Aorta (tissue), 5 donors: ENCODE measurements around the gene MTHFSD. TPM values are rescaled to one million over a fixed set of nuclear protein-coding genes. Genes with fewer than 3 reads are reported as not detected.

Source experiments
- ATAC-seq: fragments of 200-7000 bp; cut with Tn5 transposase; one replicate; pipeline ENCODE4 v1.9.1; 2022; ENCODE audit warnings: moderate library complexity; ENCODE audit not compliant: low FRiP score
- DNase-seq, 2 donors: peaks; one replicate each; pipeline ENCODE4 v3.0.0-alpha.2; 2020
- H3K27ac ChIP-seq, 2 donors: one replicate each; pipeline ENCODE4 v1.5.1; 2013; ENCODE audit warnings: low read length in 2 of 2, mild to moderate bottlenecking in 2 of 2, moderate library complexity in 2 of 2, control low read depth in 1 of 2, inconsistent platforms in 1 of 2, low read depth in 1 of 2
- H3K27me3 ChIP-seq, 2 donors: one replicate each; pipeline ENCODE4 v1.6.1; 2013; ENCODE audit warnings: control low read depth in 1 of 2, low read length in 1 of 2, mild to moderate bottlenecking in 1 of 2, moderate library complexity in 1 of 2; ENCODE audit not compliant: insufficient read depth in 2 of 2, control insufficient read depth in 1 of 2
- H3K36me3 ChIP-seq, 2 donors: one replicate each; pipeline ENCODE4 v1.6.1; 2013; ENCODE audit warnings: control low read depth in 1 of 2, low read length in 1 of 2, mild to moderate bottlenecking in 1 of 2; ENCODE audit not compliant: insufficient read depth in 2 of 2, control insufficient read depth in 1 of 2
- H3K4me1 ChIP-seq, 2 donors: one replicate each; pipeline ENCODE4 v1.6.1; 2013; ENCODE audit warnings: low read length in 2 of 2, control low read depth in 1 of 2, mild to moderate bottlenecking in 1 of 2, moderate library complexity in 1 of 2; ENCODE audit not compliant: insufficient read depth in 2 of 2, control insufficient read depth in 1 of 2
- H3K4me3 ChIP-seq, 2 donors: one replicate each; pipeline ENCODE4 v1.5.1; 2013; ENCODE audit warnings: low read length in 2 of 2, control low read depth in 1 of 2, mild to moderate bottlenecking in 1 of 2
- H3K9me3 ChIP-seq: one replicate; pipeline ENCODE4 v1.6.1; 2013; ENCODE audit warnings: mild to moderate bottlenecking, low read length; ENCODE audit not compliant: control insufficient read depth
- WGBS, 2 donors: extraction: QIAGEN DNeasy Blood & Tissue Kit; methylation state at CpG; one replicate each; pipeline ENCODE4 v1.1.7; 2013; 5-methylcytosine and 5-hydroxymethylcytosine counted together
- intact Hi-C, 2 donors: fragments of 100-400 bp; cut with DNase I; formaldehyde crosslinking; loops; one replicate each; pipeline versions ENCODE4 v1.14.2 to v1.15.0; 2022
- polyA plus RNA-seq, 2 donors: library from polyadenylated mRNA; stranded (reverse); fragments of 200-250 nt; gene quantifications; one replicate each; pipeline ENCODE4 v1.2.3, GENCODE V29; 2013
- total RNA-seq, 2 donors: library from RNA; stranded (reverse); fragmentation: NEBNext Ultra II Directional; extraction: Animal tissue kit (Norgen Biotek cat#: 25700); gene quantifications; one replicate each; pipeline ENCODE4 v1.2.1, GENCODE V29; 2021
- donor health status: healthy with polysubstance abuse.
- donor health status: Bipolar disorder and iron deficiency.
- donor health status: DM: no; HTN: no; CAD: no.
- donor health status: DM: no; HTN: no; CAD: no.
- donor health status: DM: yes; HTN: yes; CAD: no.

Gene MTHFSD
- total and polyA plus RNA-seq, 4 donors = 2.3 to 23.1 (median 13.6) TPM

- no peak for DNase-seq
- no peaks in the 10 kb centered on the region for H3K4me1 ChIP-seq
- no peaks in the 10 kb centered on the region for H3K36me3 ChIP-seq
- 1% methylated on average over 33 of the region's 33 CpGs for WGBS, 2 donors
- H3K27ac ChIP-seq = peak overlapping the region; percentile 79 to 88
- peak overlapping the region; percentile 85 to 98 for H3K4me3 ChIP-seq
- intact Hi-C loops = loop anchor here (5.0 to 10.0 kb wide), 3 partner anchors 263 to 816 kb away; partner anchors contain the start of gene FBXO31 (in 1 of the 2)
- no peak for ATAC-seq
- no peaks in the 10 kb centered on the region for H3K9me3 ChIP-seq
- no peaks in the 10 kb centered on the region for H3K27me3 ChIP-seq
Measured at GRCh38 chr16:86568677-86569623, 13.9 kb upstream of the MTHFSD start.

GRCh38 chr16:86567701-86568581, 12.9 kb upstream of the MTHFSD start:
- DNase-seq (peak in 1 of 2 donors; percentile 57), ATAC-seq (no peak)
- no peaks in the 10 kb centered on the region for H3K27me3 ChIP-seq
- no peaks in the 10 kb centered on the region for H3K36me3 ChIP-seq
- intact Hi-C loops = loop anchor here (5.0 to 10.0 kb wide), 3 partner anchors 264 to 817 kb away; partner anchors contain the start of gene FBXO31 (in 1 of the 2)
- WGBS, 2 donors = 0 to 1% methylated on average over 73 to 116 of the region's 116 CpGs
- no peaks in the 10 kb centered on the region for H3K4me1 ChIP-seq
- no peaks in the 10 kb centered on the region for H3K9me3 ChIP-seq
- peak overlapping the region; percentile 85 to 98 for H3K4me3 ChIP-seq
- H3K27ac ChIP-seq = peak overlapping the region; percentile 79 to 88

GRCh38 chr16:86566966-86567700, 12.1 kb upstream of the MTHFSD start:
- Histone ChIP-seq H3K9me3 (no peaks in the 10 kb centered on the region), H3K27me3 (no peaks in the 10 kb centered on the region), H3K4me1 (no peaks in the 10 kb centered on the region), H3K27ac (peak overlapping the region; percentile 79 to 88), H3K4me3 (peak overlapping the region; percentile 85 to 98), H3K36me3 (no peaks in the 10 kb centered on the region)
- ATAC-seq = peak; percentile 58
- DNase-seq = peak; percentile 61 to 86
- intact Hi-C loops = loop anchor here (5.0 to 10.0 kb wide), 3 partner anchors 265 to 818 kb away; partner anchors contain the start of gene FBXO31 (in 1 of the 2)
- WGBS, 2 donors = 1% methylated on average over 65 to 88 of the region's 88 CpGs

- H3K36me3 ChIP-seq = no peaks in the 10 kb centered on the region
- H3K27me3 ChIP-seq = no peaks in the 10 kb centered on the region
- H3K4me1 ChIP-seq = no peaks in the 10 kb centered on the region
- intact Hi-C loops = loop anchor here (5.0 to 10.0 kb wide), 3 partner anchors 266 to 818 kb away; partner anchors contain the start of gene FBXO31 (in 1 of the 2)
- ATAC-seq (peak; percentile 78), DNase-seq (peak; percentile 96 to 97)
- peak within 1 kb of the TSS; percentile 85 to 98 for H3K4me3 ChIP-seq
- peak within 1 kb of the TSS; percentile 88 to 91 for H3K27ac ChIP-seq
- H3K9me3 ChIP-seq = no peaks in the 10 kb centered on the region
- 0 to 1% methylated on average over 30 of the region's 30 CpGs for WGBS, 2 donors
Measured at GRCh38 chr16:86566601-86566965, 11.5 kb upstream of the MTHFSD start, which contains the start of gene FOXC2. Gene FOXC2, plus strand, starts transcription at chr16:86566829. Its CDS starts 507 bp downstream, at chr16:86567336.

- DNase-seq = no peak
- intact Hi-C loops = loop anchor here (2.0 to 10.0 kb wide), 5 partner anchors 266 to 819 kb away; partner anchors contain the start of gene FBXO31 (in 1 of the 2)
- 1 to 2% methylated on average over 53 of the region's 53 CpGs for WGBS, 2 donors
- no peaks in the 10 kb centered on the region for H3K4me1 ChIP-seq
- H3K4me3 ChIP-seq = peak overlapping the region; percentile 10 to 85
- ATAC-seq = no peak
- no peaks in the 10 kb centered on the region for H3K27me3 ChIP-seq
- no peaks in the 10 kb centered on the region for H3K9me3 ChIP-seq
- no peaks in the 10 kb centered on the region for H3K36me3 ChIP-seq
- peak overlapping the region; percentile 69 to 91 for H3K27ac ChIP-seq
Measured at GRCh38 chr16:86565644-86566511, 10.8 kb upstream of the MTHFSD start.

GRCh38 chr16:86565181-86565631, 10.2 kb upstream of the MTHFSD start:
- intact Hi-C loops = loop anchor here (2.0 to 10.0 kb wide), 5 partner anchors 267 to 820 kb away; partner anchors contain the start of gene FBXO31 (in 1 of the 2)
- 4 to 10% methylated on average over 16 of the region's 16 CpGs for WGBS, 2 donors
- H3K27ac ChIP-seq = peak overlapping the region; percentile 69 to 91
- no peak for ATAC-seq
- H3K9me3 ChIP-seq = no peaks in the 10 kb centered on the region
- DNase-seq = no peak
- no peaks in the 10 kb centered on the region for H3K27me3 ChIP-seq
- H3K36me3 ChIP-seq = no peaks in the 10 kb centered on the region
- no peaks in the 10 kb centered on the region for H3K4me1 ChIP-seq
- peak overlapping the region; percentile 41 to 85 for H3K4me3 ChIP-seq
